Endothelial cell (in vitro differentiated cells): ENCODE measurements around the gene CUBN. TPM values are rescaled to one million over a fixed set of nuclear protein-coding genes. Genes with fewer than 3 reads are reported as not detected.

Experiments used
- DNase-seq: peaks from one replicate; pipeline ENCODE4 v3.0.0; 2021; ENCODE audit warnings: low spot score
- H3K27ac Mint-ChIP-seq: one replicate; pipeline ENCODE4 v1.8.0; 2021; ENCODE audit warnings: mixed read lengths, inconsistent platforms; ENCODE audit not compliant: unreplicated experiment
- H3K27me3 Mint-ChIP-seq: one replicate; pipeline ENCODE4 v1.8.0; 2021; ENCODE audit warnings: mild to moderate bottlenecking, moderate library complexity, mixed read lengths, inconsistent platforms; ENCODE audit not compliant: unreplicated experiment
- H3K36me3 Mint-ChIP-seq: one replicate; pipeline ENCODE4 v1.8.0; 2021; ENCODE audit warnings: mild to moderate bottlenecking, low read depth, mixed read lengths, inconsistent platforms; ENCODE audit not compliant: unreplicated experiment
- H3K4me1 Mint-ChIP-seq: one replicate; pipeline ENCODE4 v1.8.0; 2021; ENCODE audit warnings: mild to moderate bottlenecking, mixed read lengths, inconsistent platforms; ENCODE audit not compliant: unreplicated experiment
- H3K4me3 Mint-ChIP-seq: one replicate; pipeline ENCODE4 v1.8.0; 2021; ENCODE audit warnings: mild to moderate bottlenecking, mixed read lengths, inconsistent platforms; ENCODE audit not compliant: unreplicated experiment
- H3K9me3 Mint-ChIP-seq: one replicate; pipeline ENCODE4 v1.8.0; 2021; ENCODE audit warnings: mixed read lengths, inconsistent platforms; ENCODE audit not compliant: unreplicated experiment
- total RNA-seq: library from RNA; stranded (reverse); fragmentation: NEBNext Ultra II Directional; extraction: Animal tissue kit (Norgen Biotek cat#: 25700); gene quantifications from one replicate; pipeline ENCODE4 v1.2.1, GENCODE V29; 2021; ENCODE audit not compliant: unreplicated experiment
- TF ChIP-seq, protein P1 (sequence below): fragments of 200-600 bp; sonication (generic); IDR thresholded peaks from one replicate; pipeline ENCODE4 v1.5.0; 2021; ENCODE audit warnings: antibody characterized with exemption; ENCODE audit not compliant: unreplicated experiment

The CUBN gene
- total RNA-seq, 1 donor from 2014 or later = 8.8 TPM

DNA sequence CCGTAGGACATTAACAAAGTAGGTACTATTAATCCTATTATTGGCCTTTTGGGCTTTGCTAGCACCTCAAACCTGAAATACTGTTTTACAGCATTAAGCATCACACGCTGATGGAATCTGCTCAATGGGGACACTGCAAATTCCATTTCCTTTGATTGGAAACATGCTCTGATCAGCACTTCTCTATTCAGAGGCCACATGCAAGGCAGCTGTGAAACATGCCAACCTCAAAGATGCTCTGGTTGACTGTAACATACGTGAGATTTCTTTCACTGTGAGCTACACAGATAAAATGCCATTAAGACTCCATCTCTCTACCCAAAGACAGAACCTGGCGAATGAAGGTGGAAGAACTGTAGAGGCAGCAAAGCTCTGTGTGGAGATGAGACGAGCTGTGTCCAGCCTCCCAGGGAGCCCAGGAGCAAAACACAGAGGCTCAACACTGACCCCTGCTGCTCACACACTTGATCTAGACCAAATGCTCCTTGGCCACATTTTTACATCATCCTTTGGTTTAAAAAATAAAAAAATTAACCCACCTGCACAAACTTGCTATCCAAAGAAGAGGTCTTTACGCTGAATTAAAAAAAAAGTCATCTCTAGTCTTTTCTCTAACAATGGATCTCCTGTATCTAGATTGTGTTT is 320.4 kb downstream of the CUBN start:
- peak; percentile 66 for DNase-seq
- TF ChIP-seq, protein P1, sequence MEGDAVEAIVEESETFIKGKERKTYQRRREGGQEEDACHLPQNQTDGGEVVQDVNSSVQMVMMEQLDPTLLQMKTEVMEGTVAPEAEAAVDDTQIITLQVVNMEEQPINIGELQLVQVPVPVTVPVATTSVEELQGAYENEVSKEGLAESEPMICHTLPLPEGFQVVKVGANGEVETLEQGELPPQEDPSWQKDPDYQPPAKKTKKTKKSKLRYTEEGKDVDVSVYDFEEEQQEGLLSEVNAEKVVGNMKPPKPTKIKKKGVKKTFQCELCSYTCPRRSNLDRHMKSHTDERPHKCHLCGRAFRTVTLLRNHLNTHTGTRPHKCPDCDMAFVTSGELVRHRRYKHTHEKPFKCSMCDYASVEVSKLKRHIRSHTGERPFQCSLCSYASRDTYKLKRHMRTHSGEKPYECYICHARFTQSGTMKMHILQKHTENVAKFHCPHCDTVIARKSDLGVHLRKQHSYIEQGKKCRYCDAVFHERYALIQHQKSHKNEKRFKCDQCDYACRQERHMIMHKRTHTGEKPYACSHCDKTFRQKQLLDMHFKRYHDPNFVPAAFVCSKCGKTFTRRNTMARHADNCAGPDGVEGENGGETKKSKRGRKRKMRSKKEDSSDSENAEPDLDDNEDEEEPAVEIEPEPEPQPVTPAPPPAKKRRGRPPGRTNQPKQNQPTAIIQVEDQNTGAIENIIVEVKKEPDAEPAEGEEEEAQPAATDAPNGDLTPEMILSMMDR = peak; percentile 57
- Mint-ChIP-seq H3K4me1 (peaks cover 8% of the 10 kb centered on the region), H3K9me3 (no peaks in the 10 kb centered on the region), H3K27ac (no peak overlapping the region), H3K36me3 (peaks cover 6% of the 10 kb centered on the region), H3K27me3 (peaks cover 4% of the 10 kb centered on the region), H3K4me3 (no peak overlapping the region)

DNA sequence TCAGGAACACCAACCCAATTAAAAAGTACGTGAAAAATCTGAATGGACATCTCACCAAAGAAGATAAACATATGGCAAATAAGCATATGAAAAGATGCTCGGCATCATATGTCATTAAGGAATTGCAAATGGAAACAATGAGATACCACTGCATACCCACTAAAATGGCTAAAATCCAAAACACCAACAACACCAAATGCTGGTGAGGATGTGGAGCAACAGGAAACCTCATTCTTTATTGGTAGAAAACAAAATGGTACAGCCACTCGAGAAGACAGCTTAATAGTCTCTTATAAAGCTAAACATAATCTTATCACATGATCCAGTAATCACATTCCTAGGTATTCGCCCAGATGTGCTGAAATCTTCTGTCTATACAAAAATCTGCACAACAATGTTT is 325.5 kb downstream of the CUBN start:
- H3K4me3 Mint-ChIP-seq = no peak overlapping the region
- H3K9me3 Mint-ChIP-seq = no peaks in the 10 kb centered on the region
- peaks cover 4% of the 10 kb centered on the region for H3K27me3 Mint-ChIP-seq
- H3K4me1 Mint-ChIP-seq = peaks cover 7% of the 10 kb centered on the region
- H3K27ac Mint-ChIP-seq = no peak overlapping the region
- TF ChIP-seq, protein P1 = no peak
- H3K36me3 Mint-ChIP-seq = peaks cover 11% of the 10 kb centered on the region
- DNase-seq = no peak

DNA sequence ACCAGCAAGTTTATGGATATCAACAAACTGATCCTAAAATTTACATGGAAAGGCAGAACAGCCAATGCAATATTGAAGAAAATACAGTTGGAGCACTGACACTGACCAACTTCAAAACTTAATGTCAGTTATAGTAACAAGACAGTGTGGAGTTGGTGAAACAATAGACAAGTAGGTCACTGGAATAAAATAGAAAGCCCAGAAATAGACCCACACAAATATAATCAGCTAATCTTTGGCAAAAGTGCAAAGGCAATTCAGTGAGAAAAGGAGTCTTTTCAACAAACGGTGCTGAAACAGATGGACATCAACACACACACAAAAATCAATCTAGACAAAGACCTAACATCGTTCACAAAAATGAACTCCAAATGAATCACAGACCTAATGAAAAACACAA is 326.1 kb downstream of the CUBN start:
- TF ChIP-seq, protein P1 = no peak
- H3K36me3 Mint-ChIP-seq = peaks cover 12% of the 10 kb centered on the region
- H3K27ac Mint-ChIP-seq = no peak overlapping the region
- H3K27me3 Mint-ChIP-seq = peaks cover 4% of the 10 kb centered on the region
- peaks cover 8% of the 10 kb centered on the region for H3K4me1 Mint-ChIP-seq
- no peak overlapping the region for H3K4me3 Mint-ChIP-seq
- DNase-seq = no peak
- H3K9me3 Mint-ChIP-seq = no peaks in the 10 kb centered on the region

DNA sequence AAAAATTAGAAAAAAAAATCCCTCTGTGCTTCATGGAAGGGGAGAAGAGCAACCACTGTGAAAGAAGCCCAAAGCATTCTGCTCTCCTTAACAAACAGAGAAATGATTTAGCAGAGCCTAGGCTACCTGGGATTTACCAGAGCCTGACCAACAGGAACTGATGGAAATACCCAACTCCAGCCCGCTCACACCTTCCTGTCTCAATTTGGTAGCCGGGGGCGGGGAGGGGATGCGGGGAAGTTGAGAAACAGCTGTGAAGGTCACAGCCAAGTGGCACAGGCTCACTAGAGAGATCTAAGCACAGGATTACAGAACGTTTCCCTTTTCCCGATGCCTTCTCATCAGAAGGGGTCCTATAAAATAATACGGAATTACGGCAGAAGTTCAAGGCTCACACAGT is 330.0 kb downstream of the CUBN start:
- H3K27me3 Mint-ChIP-seq = no peaks in the 10 kb centered on the region
- peaks cover 8% of the 10 kb centered on the region for H3K4me1 Mint-ChIP-seq
- no peak overlapping the region for H3K27ac Mint-ChIP-seq
- no peak overlapping the region for H3K4me3 Mint-ChIP-seq
- DNase-seq = no peak
- no peaks in the 10 kb centered on the region for H3K9me3 Mint-ChIP-seq
- peaks cover 22% of the 10 kb centered on the region for H3K36me3 Mint-ChIP-seq
- TF ChIP-seq, protein P1 = no peak

DNA sequence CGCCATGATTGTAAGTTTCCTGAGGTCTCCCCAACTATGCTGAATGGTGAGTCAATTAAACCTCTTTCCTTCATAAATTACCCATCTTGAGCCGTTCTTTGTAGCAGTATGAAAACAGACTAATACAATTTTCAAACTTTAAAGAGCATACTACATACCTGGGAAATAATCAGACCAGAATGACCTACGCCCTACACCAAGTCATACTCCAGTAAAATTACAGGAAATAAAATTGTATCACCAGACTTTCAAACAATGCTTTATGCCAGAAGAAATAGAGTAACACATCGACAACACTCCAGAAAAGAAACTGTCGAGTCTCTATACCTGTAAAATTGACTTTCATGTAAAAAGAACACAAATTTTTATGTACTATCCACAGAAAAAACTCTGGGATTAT is 331.0 kb downstream of the CUBN start:
- Mint-ChIP-seq H3K27ac (no peak overlapping the region), H3K36me3 (peaks cover 29% of the 10 kb centered on the region), H3K27me3 (no peaks in the 10 kb centered on the region), H3K4me1 (peaks cover 8% of the 10 kb centered on the region), H3K4me3 (no peak overlapping the region), H3K9me3 (no peaks in the 10 kb centered on the region)
- DNase-seq = no peak
- TF ChIP-seq, protein P1 = no peak
